Measurements from ENCODE around the gene NAPSA.
A peak's percentile ranks its signal among the peaks of the same experiment; 100 is the strongest.
"Not testable (repeated sequence)": the region's sequence is repeated elsewhere in the genome, so short reads cannot be mapped to it uniquely, and the experiment has no call there.

Gene NAPSA

DNA sequence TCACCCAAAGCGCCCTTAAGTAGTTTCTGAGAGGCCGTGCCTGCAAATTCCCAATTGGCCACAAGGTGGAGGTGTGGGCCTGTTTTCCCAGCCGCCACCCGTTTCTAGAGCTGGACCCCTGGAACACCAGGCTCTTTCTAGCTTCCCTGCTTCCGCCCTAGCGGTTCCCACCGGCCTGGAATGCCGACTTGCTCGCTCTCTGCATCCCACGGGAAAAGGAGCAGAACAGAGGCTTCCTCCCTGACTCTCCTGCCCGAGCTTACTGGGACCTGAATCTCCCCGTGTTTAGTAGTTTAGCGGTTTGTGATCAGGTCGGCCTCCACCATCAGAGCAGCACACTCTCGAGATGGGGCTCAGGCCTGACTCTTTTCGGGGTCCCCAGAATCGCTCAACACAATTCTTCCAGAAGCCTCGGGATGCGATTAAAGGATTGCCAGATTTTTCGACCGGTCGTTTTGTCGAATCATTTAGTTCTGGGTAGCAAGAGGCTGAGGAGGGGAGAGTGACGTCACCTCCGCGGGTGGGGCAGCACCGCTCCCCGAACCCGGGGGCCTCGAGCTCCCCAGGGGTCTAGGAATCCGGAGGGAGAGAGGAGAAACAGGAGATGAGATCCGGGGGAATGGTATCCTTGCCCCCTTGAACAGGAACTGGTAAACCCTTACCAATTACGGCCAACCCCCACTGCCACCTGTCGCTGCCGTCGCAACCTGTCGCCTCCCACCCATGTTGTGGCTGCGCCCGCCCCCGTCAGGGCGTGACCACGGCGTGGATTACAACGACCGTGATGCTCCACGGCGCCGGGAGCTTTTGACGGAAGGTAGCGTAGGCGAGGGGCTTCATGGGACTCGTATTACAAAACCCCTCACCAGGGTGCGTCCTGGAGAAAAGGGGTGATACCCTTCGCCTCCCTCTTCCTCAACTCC lies 8.0 kb downstream of the NAPSA start:
- no peak overlapping the region for H3K9ac ChIP-seq (ENCODE audit: low read length)
- peak overlapping the region; percentile 24; the same call in 1 of the 2 replicates for H3K4me3 ChIP-seq (ENCODE audit: low read depth, low read length)
- H3K9me3 ChIP-seq (ENCODE audit: control insufficient read depth, insufficient read depth, low read depth, low read length): no peaks in the 10 kb centered on the region
- no peaks in the 10 kb centered on the region; the same call in 1 of the 2 replicates for H3K27me3 ChIP-seq (ENCODE audit: control insufficient read depth, insufficient read depth, low read length)
- H3K4me1 ChIP-seq (ENCODE audit: control insufficient read depth, insufficient read depth, low read length): 0 out of 2 replicates have a peak, but pooled peaks cover 2% of the 10 kb centered on the region
- H3K27ac ChIP-seq (ENCODE audit: low read depth, low read length): no peak overlapping the region
- H3K36me3 ChIP-seq (ENCODE audit: control insufficient read depth, insufficient read depth, low read length): no peaks in the 10 kb centered on the region

GRCh38 chr19:50356691-50357177 lies 8.7 kb downstream of the NAPSA start:
- Histone ChIP-seq H3K4me1 (ENCODE audit: control insufficient read depth, insufficient read depth, low read length) (0 out of 2 replicates have a peak, but pooled peaks cover 2% of the 10 kb centered on the region), H3K9ac (ENCODE audit: low read length) (no peak overlapping the region), H3K4me3 (ENCODE audit: low read depth, low read length) (no peak overlapping the region), H3K27me3 (ENCODE audit: control insufficient read depth, insufficient read depth, low read length) (no peaks in the 10 kb centered on the region), H3K9me3 (ENCODE audit: control insufficient read depth, insufficient read depth, low read depth, low read length) (no peaks in the 10 kb centered on the region), H3K27ac (ENCODE audit: low read depth, low read length) (no peak overlapping the region), H3K36me3 (ENCODE audit: control insufficient read depth, insufficient read depth, low read length) (no peaks in the 10 kb centered on the region)

GRCh38 chr19:50353487-50353880 lies 12.0 kb downstream of the NAPSA start:
- not testable (repeated sequence) for H3K36me3 ChIP-seq (ENCODE audit: control insufficient read depth, insufficient read depth, low read length); H3K27me3 ChIP-seq (ENCODE audit: control insufficient read depth, insufficient read depth, low read length); H3K4me3 ChIP-seq (ENCODE audit: low read depth, low read length); H3K9ac ChIP-seq (ENCODE audit: low read length); H3K9me3 ChIP-seq (ENCODE audit: control insufficient read depth, insufficient read depth, low read depth, low read length); H3K4me1 ChIP-seq (ENCODE audit: control insufficient read depth, insufficient read depth, low read length); H3K27ac ChIP-seq (ENCODE audit: low read depth, low read length)

GRCh38 chr19:50352242-50352641 lies 13.2 kb downstream of the NAPSA start:
- Histone ChIP-seq H3K9me3 (ENCODE audit: control insufficient read depth, insufficient read depth, low read depth, low read length) (no peaks in the 10 kb centered on the region), H3K4me3 (ENCODE audit: low read depth, low read length) (no peak overlapping the region), H3K27me3 (ENCODE audit: control insufficient read depth, insufficient read depth, low read length) (no peaks in the 10 kb centered on the region), H3K4me1 (ENCODE audit: control insufficient read depth, insufficient read depth, low read length) (no peaks in the 10 kb centered on the region), H3K9ac (ENCODE audit: low read length) (no peak overlapping the region), H3K27ac (ENCODE audit: low read depth, low read length) (no peak overlapping the region), H3K36me3 (ENCODE audit: control insufficient read depth, insufficient read depth, low read length) (no peaks in the 10 kb centered on the region)

- H3K9ac ChIP-seq (ENCODE audit: low read length): no peak overlapping the region
- H3K9me3 ChIP-seq (ENCODE audit: control insufficient read depth, insufficient read depth, low read depth, low read length): peaks cover 7% of the 10 kb centered on the region; the same call in 1 of the 2 replicates
- H3K27ac ChIP-seq (ENCODE audit: low read depth, low read length): no peak overlapping the region
- H3K27me3 ChIP-seq (ENCODE audit: control insufficient read depth, insufficient read depth, low read length): no peaks in the 10 kb centered on the region
- no peaks in the 10 kb centered on the region for H3K4me1 ChIP-seq (ENCODE audit: control insufficient read depth, insufficient read depth, low read length)
- no peaks in the 10 kb centered on the region for H3K36me3 ChIP-seq (ENCODE audit: control insufficient read depth, insufficient read depth, low read length)
- no peak overlapping the region for H3K4me3 ChIP-seq (ENCODE audit: low read depth, low read length)
Measured at GRCh38 chr19:50349277-50350057, 16.0 kb downstream of the NAPSA start.

- not testable (repeated sequence) for H3K27ac ChIP-seq (ENCODE audit: low read depth, low read length); H3K36me3 ChIP-seq (ENCODE audit: control insufficient read depth, insufficient read depth, low read length); H3K27me3 ChIP-seq (ENCODE audit: control insufficient read depth, insufficient read depth, low read length); H3K9ac ChIP-seq (ENCODE audit: low read length); H3K9me3 ChIP-seq (ENCODE audit: control insufficient read depth, insufficient read depth, low read depth, low read length); H3K4me3 ChIP-seq (ENCODE audit: low read depth, low read length); H3K4me1 ChIP-seq (ENCODE audit: control insufficient read depth, insufficient read depth, low read length)
Measured at GRCh38 chr19:50347089-50347581, 18.3 kb downstream of the NAPSA start.

DNA sequence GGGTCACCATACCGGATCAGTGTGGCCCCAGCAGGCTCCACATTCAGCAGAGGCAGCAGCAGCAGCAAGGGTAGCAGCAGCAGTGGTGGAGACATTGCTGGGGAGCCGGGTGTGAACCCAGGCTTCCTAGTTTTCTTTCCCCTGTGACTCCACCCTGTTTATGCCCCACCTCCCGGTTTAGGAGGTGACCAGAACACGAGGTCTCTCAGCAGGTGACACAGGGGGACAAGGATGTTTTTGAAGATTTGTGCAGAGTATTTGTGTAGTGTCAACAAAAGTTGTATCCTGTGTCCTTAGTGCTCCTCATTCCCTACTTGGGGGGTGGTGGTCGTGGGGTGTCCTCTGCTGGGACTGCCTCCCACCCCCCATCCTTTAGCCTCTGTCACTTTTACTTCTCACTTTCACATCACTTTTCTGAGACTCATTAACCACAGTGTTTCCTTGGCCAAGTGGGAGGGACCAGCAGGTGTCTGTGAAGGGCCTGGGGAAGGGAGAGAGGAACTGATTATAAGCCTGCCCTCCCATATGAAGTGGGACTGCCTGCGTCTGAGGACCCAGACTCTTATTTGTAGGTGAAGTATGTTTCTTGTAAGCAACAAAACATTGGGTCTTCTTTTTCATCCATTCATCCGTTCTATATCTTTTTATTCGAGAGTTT lies 20.6 kb downstream of the NAPSA start:
- Histone ChIP-seq H3K4me1 (ENCODE audit: control insufficient read depth, insufficient read depth, low read length) (no peaks in the 10 kb centered on the region), H3K27me3 (ENCODE audit: control insufficient read depth, insufficient read depth, low read length) (no peaks in the 10 kb centered on the region), H3K9ac (ENCODE audit: low read length) (no peak overlapping the region), H3K27ac (ENCODE audit: low read depth, low read length) (no peak overlapping the region), H3K36me3 (ENCODE audit: control insufficient read depth, insufficient read depth, low read length) (no peaks in the 10 kb centered on the region), H3K9me3 (ENCODE audit: control insufficient read depth, insufficient read depth, low read depth, low read length) (peaks cover 10% of the 10 kb centered on the region; the same call in 1 of the 2 replicates), H3K4me3 (ENCODE audit: low read depth, low read length) (no peak overlapping the region)

DNA sequence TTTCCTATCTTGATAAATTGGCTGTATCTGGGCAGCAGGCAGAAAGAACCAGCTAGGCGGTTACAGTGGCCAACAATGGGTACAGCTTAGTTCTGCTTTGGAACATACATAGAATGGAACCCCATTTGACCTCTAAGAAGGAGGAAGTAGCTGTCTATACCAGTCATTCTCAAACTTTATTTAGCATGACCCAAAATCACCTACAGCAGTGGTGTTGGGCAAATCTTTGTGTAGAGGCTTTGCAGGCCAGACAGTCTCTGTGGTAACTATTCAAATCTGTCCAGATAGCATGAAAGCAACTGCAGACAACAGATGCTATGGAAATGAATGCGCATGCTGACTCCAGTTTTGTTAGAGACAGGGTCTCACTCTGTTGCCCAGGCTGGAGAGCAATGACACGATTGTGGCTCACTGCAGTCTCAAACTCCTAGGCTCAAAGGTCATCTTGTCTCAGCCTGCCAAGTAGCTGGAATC lies 24.3 kb downstream of the NAPSA start:
- peaks cover 12% of the 10 kb centered on the region; the same call in 1 of the 2 replicates for H3K9me3 ChIP-seq (ENCODE audit: control insufficient read depth, insufficient read depth, low read depth, low read length)
- no peaks in the 10 kb centered on the region for H3K4me1 ChIP-seq (ENCODE audit: control insufficient read depth, insufficient read depth, low read length)
- no peak overlapping the region for H3K27ac ChIP-seq (ENCODE audit: low read depth, low read length)
- no peaks in the 10 kb centered on the region for H3K27me3 ChIP-seq (ENCODE audit: control insufficient read depth, insufficient read depth, low read length)
- H3K4me3 ChIP-seq (ENCODE audit: low read depth, low read length): no peak overlapping the region
- no peak overlapping the region for H3K9ac ChIP-seq (ENCODE audit: low read length)
- peaks cover 3% of the 10 kb centered on the region; the same call in 1 of the 2 replicates for H3K36me3 ChIP-seq (ENCODE audit: control insufficient read depth, insufficient read depth, low read length)

DNA sequence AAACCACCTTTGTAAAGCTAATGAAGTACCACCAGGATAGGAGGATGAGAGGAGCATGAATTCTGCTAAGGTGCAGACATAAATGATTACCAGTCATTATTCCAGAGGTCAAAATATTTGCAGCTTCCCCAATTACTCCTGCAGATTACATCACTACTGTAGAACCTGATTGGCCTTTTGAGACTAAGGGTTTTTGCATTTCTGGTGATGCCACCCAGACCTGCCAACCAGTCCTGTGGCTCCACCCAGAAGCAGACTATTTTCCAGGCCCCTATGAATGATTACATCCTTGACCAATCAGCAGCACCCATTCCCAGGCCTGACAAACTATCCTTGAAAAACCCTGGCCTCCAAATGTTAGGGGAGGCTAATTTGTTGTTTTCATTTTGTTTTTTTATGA lies 25.1 kb downstream of the NAPSA start:
- Histone ChIP-seq H3K9ac (ENCODE audit: low read length) (no peak overlapping the region), H3K36me3 (ENCODE audit: control insufficient read depth, insufficient read depth, low read length) (peaks cover 3% of the 10 kb centered on the region; the same call in 1 of the 2 replicates), H3K4me1 (ENCODE audit: control insufficient read depth, insufficient read depth, low read length) (0 out of 2 replicates have a peak, but pooled peaks cover 3% of the 10 kb centered on the region)

DNA sequence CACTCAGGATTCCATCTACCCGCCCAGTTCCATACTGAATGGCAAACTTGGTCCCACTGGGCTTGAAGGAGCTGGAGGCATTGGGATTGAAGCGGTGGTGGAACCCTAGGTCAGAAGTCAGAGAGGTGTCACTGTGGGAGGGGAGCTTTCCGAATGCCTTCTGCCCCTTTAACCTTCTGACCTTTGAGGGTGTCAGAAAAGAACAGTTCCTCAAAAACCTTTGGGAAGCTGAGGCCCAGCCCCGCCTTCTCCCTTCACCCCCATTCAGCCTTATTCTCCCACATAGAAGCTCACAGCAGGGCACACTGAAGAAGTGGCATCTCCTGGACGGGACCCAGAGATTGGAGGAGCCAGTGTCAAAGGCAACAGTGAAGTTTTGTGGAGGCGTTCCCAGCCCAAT lies 28.4 kb downstream of the NAPSA start:
- H3K4me3 ChIP-seq (ENCODE audit: low read depth, low read length); H3K9me3 ChIP-seq (ENCODE audit: control insufficient read depth, insufficient read depth, low read depth, low read length); H3K9ac ChIP-seq (ENCODE audit: low read length); H3K36me3 ChIP-seq (ENCODE audit: control insufficient read depth, insufficient read depth, low read length); H3K27me3 ChIP-seq (ENCODE audit: control insufficient read depth, insufficient read depth, low read length); H3K4me1 ChIP-seq (ENCODE audit: control insufficient read depth, insufficient read depth, low read length); H3K27ac ChIP-seq (ENCODE audit: low read depth, low read length): not testable (repeated sequence)

More for the DNA sequence above, 25.1 kb downstream of the NAPSA start:
- Histone ChIP-seq H3K9me3 (ENCODE audit: control insufficient read depth, insufficient read depth, low read depth, low read length) (peaks cover 12% of the 10 kb centered on the region; the same call in 1 of the 2 replicates), H3K4me3 (ENCODE audit: low read depth, low read length) (no peak overlapping the region), H3K27me3 (ENCODE audit: control insufficient read depth, insufficient read depth, low read length) (no peaks in the 10 kb centered on the region), H3K27ac (ENCODE audit: low read depth, low read length) (no peak overlapping the region)
